DOHH2 (cell line): ENCODE measurements around the gene NFIB.

Experiments
- H3F3A ChIP-seq: fragments of 200-600 bp; sonication (generic), shearing (Covaris generic); 2 replicates; pipeline ENCODE4 v1.6.0; 2016; ENCODE audit warnings: antibody characterized with exemption, mild to moderate bottlenecking; ENCODE audit not compliant: control insufficient read depth, insufficient read depth
- H3K27ac ChIP-seq: fragments of 200-600 bp; sonication (generic); 2 replicates; pipeline ENCODE4 v1.5.1; 2014; ENCODE audit warnings: low read depth, mild to moderate bottlenecking, low read length, moderate library complexity
- H3K27me3 ChIP-seq: fragments of 200-600 bp; sonication (generic); 2 replicates; pipeline ENCODE4 v1.6.1; 2014; ENCODE audit warnings: mild to moderate bottlenecking, low read length, mixed read lengths; ENCODE audit not compliant: control insufficient read depth
- H3K36me3 ChIP-seq: fragments of 200-600 bp; sonication (generic); 2 replicates; pipeline ENCODE4 v1.6.1; 2014; ENCODE audit warnings: mild to moderate bottlenecking, low read length, moderate library complexity, mixed read lengths; ENCODE audit not compliant: control insufficient read depth
- H3K4me1 ChIP-seq: fragments of 200-600 bp; sonication (generic); 2 replicates; pipeline ENCODE4 v1.6.1; 2014; ENCODE audit warnings: mild to moderate bottlenecking, low read length, mixed read lengths; ENCODE audit not compliant: control insufficient read depth
- H3K4me2 ChIP-seq: fragments of 200-600 bp; sonication (generic); 2 replicates; pipeline ENCODE4 v1.6.0; 2014; ENCODE audit warnings: mild to moderate bottlenecking, low read length, moderate library complexity
- H3K4me3 ChIP-seq: fragments of 200-600 bp; sonication (generic); 2 replicates; pipeline ENCODE4 v1.5.1; 2014; ENCODE audit warnings: mild to moderate bottlenecking, low read length, mixed read lengths
- H3K79me2 ChIP-seq: fragments of 200-600 bp; sonication (generic); 2 replicates; pipeline ENCODE4 v1.6.1; 2014; ENCODE audit warnings: mild to moderate bottlenecking, low read length, mixed read lengths; ENCODE audit not compliant: control insufficient read depth
- H3K9me2 ChIP-seq: fragments of 200-600 bp; sonication (generic); replicated peaks from 2 replicates; pipeline ENCODE4 v1.6.1; 2014; ENCODE audit warnings: mild to moderate bottlenecking, low read length, mixed read lengths; ENCODE audit not compliant: control insufficient read depth
- H3K9me3 ChIP-seq: fragments of 200-600 bp; sonication (generic); 2 replicates; pipeline ENCODE4 v1.6.1; 2014; ENCODE audit warnings: antibody characterized with exemption, low read length, mixed read lengths; ENCODE audit not compliant: control insufficient read depth, insufficient read depth
- H4K20me1 ChIP-seq: fragments of 200-600 bp; sonication (generic); 2 replicates; pipeline ENCODE4 v1.6.0; 2014; ENCODE audit warnings: low read depth, mild to moderate bottlenecking, antibody characterized with exemption, low read length, moderate library complexity; ENCODE audit not compliant: control insufficient read depth, insufficient read depth
- CTCF ChIP-seq: fragments of 200-600 bp; sonication (generic); IDR thresholded peaks from one replicate; pipeline ENCODE4 v1.5.1; 2014; ENCODE audit warnings: antibody characterized with exemption, mild to moderate bottlenecking, low read depth, low read length; ENCODE audit not compliant: poor library complexity, severe bottlenecking
- EZH2phosphoT487 ChIP-seq: fragments of 200-600 bp; sonication (generic); IDR thresholded peaks from 2 replicates; pipeline ENCODE4 v1.6.1; 2017; ENCODE audit warnings: borderline replicate concordance, mild to moderate bottlenecking, antibody characterized with exemption, low read length, moderate library complexity, mixed read lengths

NFIB gene

GRCh38 chr9:14155237-14155636, 158.7 kb downstream of the NFIB start:
- H3K27me3 ChIP-seq = no peaks in the 10 kb centered on the region
- TF ChIP-seq EZH2phosphoT487 (no peak), CTCF (no peak)
- no peaks in the 10 kb centered on the region for H3K9me3 ChIP-seq
- no peaks in the 10 kb centered on the region for H3K79me2 ChIP-seq
- H3F3A ChIP-seq = no peaks in the 10 kb centered on the region
- no peaks in the 10 kb centered on the region for H3K36me3 ChIP-seq
- H3K9me2 ChIP-seq = no peaks in the 10 kb centered on the region
- peaks cover 27% of the 10 kb centered on the region for H3K4me1 ChIP-seq
- H4K20me1 ChIP-seq = no peaks in the 10 kb centered on the region
- no peak overlapping the region for H3K27ac ChIP-seq
- 0 out of 2 replicates have a peak overlapping the region, but pooled peaks have one; percentile 9 for H3K4me2 ChIP-seq
- no peak overlapping the region for H3K4me3 ChIP-seq

GRCh38 chr9:14153310-14153720, 160.6 kb downstream of the NFIB start:
- H3K9me2 ChIP-seq = no peaks in the 10 kb centered on the region
- no peak overlapping the region for H3K27ac ChIP-seq
- H3K36me3 ChIP-seq = no peaks in the 10 kb centered on the region
- H3F3A ChIP-seq = no peaks in the 10 kb centered on the region
- no peaks in the 10 kb centered on the region for H4K20me1 ChIP-seq
- no peaks in the 10 kb centered on the region for H3K27me3 ChIP-seq
- no peak overlapping the region for H3K4me2 ChIP-seq
- peaks cover 27% of the 10 kb centered on the region for H3K4me1 ChIP-seq
- H3K4me3 ChIP-seq = no peak overlapping the region
- H3K79me2 ChIP-seq = no peaks in the 10 kb centered on the region
- H3K9me3 ChIP-seq = no peaks in the 10 kb centered on the region
- TF ChIP-seq EZH2phosphoT487 (no peak), CTCF (no peak)

- no peaks in the 10 kb centered on the region for H4K20me1 ChIP-seq
- TF ChIP-seq CTCF (no peak), EZH2phosphoT487 (no peak)
- H3K27ac ChIP-seq = no peak overlapping the region
- no peaks in the 10 kb centered on the region for H3K27me3 ChIP-seq
- H3K9me2 ChIP-seq = no peaks in the 10 kb centered on the region
- H3K4me1 ChIP-seq = peaks cover 19% of the 10 kb centered on the region
- no peak overlapping the region for H3K4me2 ChIP-seq
- H3K79me2 ChIP-seq = no peaks in the 10 kb centered on the region
- H3F3A ChIP-seq = no peaks in the 10 kb centered on the region
- H3K36me3 ChIP-seq = no peaks in the 10 kb centered on the region
- no peaks in the 10 kb centered on the region for H3K9me3 ChIP-seq
- H3K4me3 ChIP-seq = no peak overlapping the region
Measured at GRCh38 chr9:14151451-14151850, 162.5 kb downstream of the NFIB start.
